ENCODE results near the gene KCNQ1.

GRCh38 chr11:2870460-2870859 is 425.7 kb downstream of the KCNQ1 start:
- TF ChIP-seq CTCF (conservative IDR thresholded peaks at IDR 0.05; ENCODE audit: low read depth in 2 of 2) (peak; percentile 32 to 38; a peak in 3 of 4 replicates), EZH2 (IDR thresholded peaks at IDR 0.05; ENCODE audit: low read depth, unreplicated experiment) (no peak), POLR2AphosphoS5 (IDR thresholded peaks at IDR 0.05; ENCODE audit: low read depth) (no peak), ZNF331 (CRISPR knock-in tag; IDR thresholded peaks at IDR 0.05; ENCODE audit: low read depth) (no peak), EZH2phosphoT487 (IDR thresholded peaks at IDR 0.05; ENCODE audit: unreplicated experiment) (no peak)
- TF ChIP-seq, protein P1, sequence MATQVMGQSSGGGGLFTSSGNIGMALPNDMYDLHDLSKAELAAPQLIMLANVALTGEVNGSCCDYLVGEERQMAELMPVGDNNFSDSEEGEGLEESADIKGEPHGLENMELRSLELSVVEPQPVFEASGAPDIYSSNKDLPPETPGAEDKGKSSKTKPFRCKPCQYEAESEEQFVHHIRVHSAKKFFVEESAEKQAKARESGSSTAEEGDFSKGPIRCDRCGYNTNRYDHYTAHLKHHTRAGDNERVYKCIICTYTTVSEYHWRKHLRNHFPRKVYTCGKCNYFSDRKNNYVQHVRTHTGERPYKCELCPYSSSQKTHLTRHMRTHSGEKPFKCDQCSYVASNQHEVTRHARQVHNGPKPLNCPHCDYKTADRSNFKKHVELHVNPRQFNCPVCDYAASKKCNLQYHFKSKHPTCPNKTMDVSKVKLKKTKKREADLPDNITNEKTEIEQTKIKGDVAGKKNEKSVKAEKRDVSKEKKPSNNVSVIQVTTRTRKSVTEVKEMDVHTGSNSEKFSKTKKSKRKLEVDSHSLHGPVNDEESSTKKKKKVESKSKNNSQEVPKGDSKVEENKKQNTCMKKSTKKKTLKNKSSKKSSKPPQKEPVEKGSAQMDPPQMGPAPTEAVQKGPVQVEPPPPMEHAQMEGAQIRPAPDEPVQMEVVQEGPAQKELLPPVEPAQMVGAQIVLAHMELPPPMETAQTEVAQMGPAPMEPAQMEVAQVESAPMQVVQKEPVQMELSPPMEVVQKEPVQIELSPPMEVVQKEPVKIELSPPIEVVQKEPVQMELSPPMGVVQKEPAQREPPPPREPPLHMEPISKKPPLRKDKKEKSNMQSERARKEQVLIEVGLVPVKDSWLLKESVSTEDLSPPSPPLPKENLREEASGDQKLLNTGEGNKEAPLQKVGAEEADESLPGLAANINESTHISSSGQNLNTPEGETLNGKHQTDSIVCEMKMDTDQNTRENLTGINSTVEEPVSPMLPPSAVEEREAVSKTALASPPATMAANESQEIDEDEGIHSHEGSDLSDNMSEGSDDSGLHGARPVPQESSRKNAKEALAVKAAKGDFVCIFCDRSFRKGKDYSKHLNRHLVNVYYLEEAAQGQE (IDR thresholded peaks at IDR 0.05; ENCODE audit: unreplicated experiment): no peak

Measured in GM23338 (cell line).